Stimulated activated CD8-positive, alpha-beta memory T cell treated with anti-CD3 and anti-CD28 coated beads, Interleukin-12 subunit alpha, Interleukin-12 subunit beta, amount 100 ng/mL, for 4 hours (primary cell): Measurements from ENCODE around the gene AGAP3.

Source experiments
- DNase-seq: peaks from one replicate; pipeline ENCODE4 v3.0.0-alpha.2; 2020; ENCODE audit warnings: low read depth

Gene AGAP3

GRCh38 chr7:151167197-151167961 is 81.1 kb downstream of the AGAP3 start, which contains the start of gene GBX1:
Gene GBX1 (minus strand): TSS chr7:151167694. CDS start chr7:151167548, 146 bp downstream.
- DNase-seq: no peak

- DNase-seq: peak; percentile 31
These were observed 81.9 kb downstream of the AGAP3 start for GRCh38 chr7:151168003-151168786.

DNA sequence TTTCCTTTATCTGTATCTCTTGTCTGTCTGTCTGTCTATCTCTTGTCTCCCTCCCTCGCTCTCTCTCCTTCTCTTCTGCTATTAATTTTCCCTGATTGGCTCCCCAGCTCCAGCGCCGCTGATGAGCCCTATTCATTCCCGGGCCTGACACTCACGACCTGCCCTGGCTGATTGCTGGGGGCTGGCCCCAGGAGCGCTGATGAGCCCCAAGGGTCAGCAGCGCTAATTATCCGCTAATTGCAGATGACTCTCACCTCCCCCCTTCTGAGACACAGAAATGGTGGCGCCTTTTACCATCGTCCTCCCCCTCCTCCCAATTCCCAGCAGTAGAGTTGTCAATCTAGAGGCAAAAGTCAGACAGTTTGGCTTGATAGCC is 82.5 kb downstream of the AGAP3 start:
- DNase-seq: no peak

- DNase-seq: peak; percentile 63
These were observed 86.2 kb downstream of the AGAP3 start for GRCh38 chr7:151172273-151173141.

DNA sequence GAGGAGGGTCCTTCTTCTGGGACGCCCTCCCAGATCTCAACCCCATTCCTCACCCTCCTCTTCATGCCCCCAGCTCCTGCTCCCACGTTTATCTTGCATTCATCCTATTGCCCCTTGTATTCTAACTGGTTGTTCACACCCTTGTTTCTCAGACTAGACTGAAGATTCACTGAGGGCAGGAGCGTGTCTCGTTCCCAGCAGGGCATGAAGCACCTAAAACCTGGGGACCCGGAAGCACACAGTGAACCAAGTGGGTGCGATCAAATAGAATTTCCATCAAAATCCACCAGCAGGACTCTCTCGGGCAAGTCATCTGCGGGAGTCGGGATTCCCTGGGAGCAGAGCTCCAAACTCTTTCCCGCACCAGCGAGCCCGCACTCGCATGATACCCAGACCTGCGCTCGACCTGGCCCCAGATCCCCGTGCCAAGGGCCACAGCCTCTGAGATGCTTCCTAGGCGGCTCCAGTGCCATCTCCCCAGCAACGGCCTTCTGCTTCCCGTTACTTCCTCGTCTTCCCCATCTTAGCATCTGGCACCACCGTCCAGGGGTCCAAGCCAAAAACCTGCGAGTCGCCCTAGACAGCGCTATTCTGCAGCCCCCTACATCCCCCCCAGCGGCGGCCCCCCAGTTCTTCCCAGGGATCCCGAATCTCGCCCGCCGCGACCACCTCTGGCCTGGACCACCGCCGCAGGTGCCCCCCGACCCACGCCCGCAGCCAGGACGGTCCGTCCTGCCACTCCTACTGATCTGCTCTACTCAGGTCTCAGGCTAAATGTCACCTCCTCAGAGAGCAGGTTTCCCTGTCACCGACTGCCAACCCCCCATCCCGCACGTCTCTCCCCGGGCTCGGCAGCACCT is 87.3 kb downstream of the AGAP3 start:
- DNase-seq: no peak

- peak; percentile 6 for DNase-seq
These were observed 88.2 kb downstream of the AGAP3 start for GRCh38 chr7:151174246-151175046.

DNA sequence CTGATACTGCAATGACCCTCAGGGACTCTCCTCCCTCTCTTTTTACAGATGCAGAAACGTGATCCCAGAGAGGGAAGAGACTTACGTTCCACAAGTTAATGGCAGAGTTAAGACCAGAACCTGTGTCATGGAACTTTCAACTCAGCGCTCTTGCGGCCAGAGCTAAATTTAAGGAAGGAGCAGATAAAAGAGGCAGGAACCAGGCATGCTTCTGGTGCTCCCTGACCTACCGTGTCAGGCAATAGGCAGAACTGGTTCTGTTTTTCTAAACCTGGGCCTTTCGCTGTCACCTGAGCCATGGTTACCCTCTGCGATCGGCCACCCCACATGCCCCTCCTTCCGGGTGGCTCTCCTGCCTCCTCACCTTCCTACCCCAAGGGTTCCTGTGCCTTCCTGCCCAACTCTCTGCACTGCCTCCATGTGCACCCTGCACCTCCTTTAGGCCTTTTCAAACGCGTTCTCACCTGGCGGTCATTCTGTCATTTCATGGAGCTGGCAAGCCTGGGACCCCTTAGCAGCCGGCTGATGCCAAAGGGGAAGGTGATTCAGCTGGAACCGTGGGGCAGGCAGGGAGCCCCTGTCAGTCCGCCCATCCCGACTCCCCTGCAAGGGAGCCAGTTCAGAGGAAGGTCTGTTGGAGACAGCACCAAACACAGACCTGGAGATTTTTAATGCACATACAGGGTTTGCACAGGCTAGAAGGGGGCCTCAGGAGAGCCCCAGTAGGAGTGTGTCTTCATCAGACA is 88.9 kb downstream of the AGAP3 start:
- DNase-seq: no peak

GRCh38 chr7:151175793-151176311 is 89.6 kb downstream of the AGAP3 start:
- DNase-seq: no peak

- no peak for DNase-seq
These were observed 90.1 kb downstream of the AGAP3 start for GRCh38 chr7:151176401-151176800.

GRCh38 chr7:151177310-151177709 is 91.0 kb downstream of the AGAP3 start:
- DNase-seq: no peak

DNA sequence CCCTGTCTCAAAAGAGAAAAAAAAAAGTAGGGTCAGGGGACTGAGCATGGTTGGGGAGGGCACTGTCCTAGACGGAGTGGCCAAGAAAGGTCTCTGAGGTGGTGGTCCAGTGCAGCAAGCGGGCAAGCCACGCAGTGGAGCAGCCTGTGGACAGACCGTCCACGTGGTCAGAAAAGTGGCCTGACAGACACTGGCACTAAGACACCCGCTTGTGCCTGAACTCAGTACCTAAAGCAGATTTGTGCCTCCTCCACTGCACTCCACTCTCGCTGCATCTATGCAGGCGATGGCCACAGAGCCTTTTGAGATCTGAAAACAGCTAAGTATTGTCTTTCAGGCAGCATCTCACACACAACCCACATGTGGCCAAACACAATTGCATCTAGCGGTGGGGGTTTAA is 92.0 kb downstream of the AGAP3 start:
- DNase-seq: no peak

GRCh38 chr7:151178831-151179230 is 92.6 kb downstream of the AGAP3 start:
- DNase-seq: no peak

DNA sequence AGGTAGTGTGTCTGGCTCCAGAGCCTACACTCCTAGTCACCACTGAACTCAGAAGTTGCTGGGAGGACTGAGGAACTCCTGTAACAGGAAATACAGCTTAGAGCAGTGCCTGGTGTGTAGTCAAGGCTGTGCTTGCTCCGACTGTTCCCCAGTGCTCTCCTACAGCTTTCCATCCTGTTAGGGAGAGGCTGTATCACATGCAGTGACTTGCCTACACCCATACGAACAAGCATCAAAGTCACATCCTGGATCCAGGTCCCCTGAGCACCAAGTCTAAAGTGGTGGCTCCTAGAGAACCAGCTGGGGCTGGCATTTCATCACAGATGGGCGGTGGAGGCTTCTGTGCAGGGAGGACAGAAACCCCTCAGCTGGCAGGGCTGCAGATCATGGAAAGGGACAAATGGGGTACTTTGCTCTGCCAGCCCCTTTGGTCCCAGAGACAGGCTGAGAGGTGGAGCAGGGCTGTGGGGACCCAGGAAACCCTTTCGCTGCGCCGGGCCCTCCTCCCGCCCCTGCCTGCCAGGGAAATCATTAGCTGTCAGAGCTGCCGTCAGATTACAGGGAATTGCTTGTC is 93.1 kb downstream of the AGAP3 start:
- DNase-seq: no peak

DNA sequence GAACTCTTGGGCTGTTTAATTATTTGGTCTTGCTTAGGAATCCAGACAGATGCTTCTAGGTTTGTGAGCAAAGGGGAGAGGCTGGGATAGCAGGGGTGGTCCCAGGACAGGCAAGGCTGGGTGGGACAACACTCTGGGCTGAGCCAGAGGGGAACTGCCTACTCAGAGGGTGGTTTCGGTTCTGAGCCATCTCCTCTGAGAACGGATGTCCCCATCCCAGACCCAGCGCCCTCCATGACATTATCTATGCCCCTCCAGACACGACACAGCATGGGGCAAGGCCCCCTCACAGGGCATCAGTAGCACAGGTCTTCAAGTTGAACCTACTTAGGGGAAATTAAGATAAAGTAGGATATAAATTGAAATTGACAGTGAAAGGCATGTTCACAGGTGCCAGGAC is 93.7 kb downstream of the AGAP3 start:
- DNase-seq: no peak

DNA sequence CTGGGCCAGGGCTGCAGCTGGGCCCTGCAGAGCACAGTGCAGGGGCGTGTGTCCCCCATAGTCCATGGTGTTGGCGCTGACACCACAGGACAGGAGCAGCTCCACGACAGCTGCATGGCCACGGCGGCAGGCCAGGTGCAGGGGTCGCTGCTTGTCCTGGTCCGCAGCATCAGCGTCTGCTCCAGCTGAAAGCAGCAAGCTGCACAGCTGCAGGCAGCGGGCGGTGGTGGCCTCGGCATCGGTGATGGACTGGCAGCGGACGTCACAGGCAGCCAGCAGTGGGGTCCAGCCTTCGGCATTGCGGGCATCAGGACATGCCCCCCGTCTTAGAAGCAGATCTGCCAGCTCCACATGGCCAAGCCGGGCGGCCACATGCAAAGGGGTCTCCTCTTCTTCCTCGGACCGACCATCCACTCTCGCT is 94.7 kb downstream of the AGAP3 start:
- DNase-seq: no peak

GRCh38 chr7:151185762-151186639 is 99.7 kb downstream of the AGAP3 start:
- no peak for DNase-seq

GRCh38 chr7:151186640-151187408 is 100.5 kb downstream of the AGAP3 start, which contains the start of gene ASB10:
Gene ASB10 (minus strand): TSS chr7:151187250. CDS start chr7:151187130, 120 bp downstream.
- no peak for DNase-seq
